GM12878 (cell line): ENCODE data around the gene TTC4. TPM values are rescaled to one million over a fixed set of nuclear protein-coding genes. Genes with fewer than 3 reads are reported as not detected.

Source experiments
- ATAC-seq: fragments of 200-7000 bp; cut with Tn5 transposase; 3 replicates; pipeline ENCODE4 v1.9.1; 2020; ENCODE audit warnings: mild to moderate bottlenecking, moderate library complexity
- BruUV-seq: library from RNA; stranded (reverse); fragments of 400-500 nt; replicated peaks from 2 replicates; lab custom pipeline; 2021; lab: Mats Ljungman, UMichigan
- CTCF ChIA-PET: fragments of 300-600 bp; sonication (Branson Sonifier 250); formaldehyde crosslinking; extraction: SDS; loops from one replicate; lab custom pipeline; 2021; ENCODE audit warnings: inconsistent platforms; lab: Yijun Ruan, JAX
- POLR2A ChIA-PET: fragments of 350-600 bp; formaldehyde crosslinking; extraction: SDS; loops from one replicate; lab custom pipeline; 2021; ENCODE audit warnings: inconsistent platforms; lab: Charles Lee
- RAD21 ChIA-PET: fragments of 300-600 bp; sonication (Branson Sonifier 250); formaldehyde crosslinking; loops from one replicate; lab custom pipeline; 2023; ENCODE audit warnings: antibody characterized with exemption; ENCODE audit not compliant: unreplicated experiment; lab: Charles Lee
- SMC1A ChIA-PET: fragments of 300-600 bp; sonication (Branson Sonifier 250); formaldehyde crosslinking; loops from one replicate; lab custom pipeline; 2023; ENCODE audit not compliant: unreplicated experiment, uncharacterized antibody; lab: Charles Lee
- DNase-seq: peaks from one replicate; pipeline ENCODE4 v3.0.0-alpha.2; 2011; ENCODE audit warnings: low read depth, low spot score
- FAIRE-seq: peaks from 3 replicates; lab custom pipeline; 2011; peaks lifted over from hg19 to GRCh38; lab: Jason Lieb, UNC
- H2AFZ ChIP-seq: 2 replicates; pipeline ENCODE4 v1.6.0; 2011; ENCODE audit warnings: low read depth, low read length, control low read depth; ENCODE audit not compliant: control insufficient read depth
- H3K27ac ChIP-seq: 2 replicates; pipeline ENCODE4 v1.5.1; 2011; ENCODE audit warnings: control low read depth; ENCODE audit not compliant: control insufficient read depth, insufficient read depth
- H3K27me3 ChIP-seq, 2 experiments: replicated peaks in 1 of 2; 2 replicates each; pipeline versions ENCODE4 v1.6.0 to v1.6.1; 2011; ENCODE audit warnings: low read length in 1 of 2; ENCODE audit not compliant: control insufficient read depth in 2 of 2, insufficient read depth in 2 of 2
- H3K36me3 ChIP-seq, 2 experiments: 2 replicates each; pipeline ENCODE4 v1.5.1; 2011; ENCODE audit warnings: low read length in 1 of 2; ENCODE audit not compliant: control insufficient read depth in 2 of 2, insufficient read depth in 2 of 2
- H3K4me1 ChIP-seq: 2 replicates; pipeline ENCODE4 v1.6.1; 2011; ENCODE audit warnings: mild to moderate bottlenecking, low read length, moderate library complexity, mixed read lengths; ENCODE audit not compliant: control insufficient read depth, insufficient read depth
- H3K4me2 ChIP-seq: 2 replicates; pipeline ENCODE4 v1.6.0; 2011; ENCODE audit warnings: control low read depth; ENCODE audit not compliant: control insufficient read depth, insufficient read depth
- H3K4me3 ChIP-seq: fragments of 200-600 bp; sonication (generic); 2 replicates; pipeline ENCODE4 v1.5.1; 2016
- H3K79me2 ChIP-seq: 2 replicates; pipeline ENCODE4 v1.6.0; 2011; ENCODE audit warnings: low read length; ENCODE audit not compliant: control insufficient read depth, insufficient read depth
- H3K9ac ChIP-seq: 2 replicates; pipeline ENCODE4 v1.8.0; 2011; ENCODE audit warnings: low read length, control low read depth, mixed read lengths; ENCODE audit not compliant: control insufficient read depth, insufficient read depth
- H3K9me3 ChIP-seq: replicated peaks from 3 replicates; pipeline ENCODE4 v1.5.1; 2011; ENCODE audit warnings: mild to moderate bottlenecking, low read length; ENCODE audit not compliant: control insufficient read depth, insufficient read depth
- H4K20me1 ChIP-seq: 2 replicates; pipeline ENCODE4 v1.6.0; 2011; ENCODE audit not compliant: control insufficient read depth, insufficient read depth
- CREB1 ChIP-seq: IDR thresholded peaks from 2 replicates; pipeline ENCODE4 v1.6.1; 2012; ENCODE audit warnings: low read depth, mild to moderate bottlenecking, inconsistent platforms
- JUNB ChIP-seq: IDR thresholded peaks from 2 replicates; pipeline ENCODE4 v1.6.1; 2016; ENCODE audit warnings: antibody characterized with exemption, mild to moderate bottlenecking
- MXI1 ChIP-seq: fragments of 150-350 bp; IDR thresholded peaks from 2 replicates; pipeline ENCODE4 v1.6.1; 2011; ENCODE audit warnings: low read depth, mild to moderate bottlenecking, inconsistent platforms, low read length, improper control_type of control experiment
- NFYA ChIP-seq: IDR thresholded peaks from 2 replicates; pipeline ENCODE4 v1.6.1; 2011; ENCODE audit warnings: low read depth, mild to moderate bottlenecking, low read length, improper control_type of control experiment, borderline replicate concordance
- SREBF2 ChIP-seq: IDR thresholded peaks from 2 replicates; pipeline ENCODE4 v1.6.1; 2012; ENCODE audit warnings: mild to moderate bottlenecking, low read length
- ZBTB40 ChIP-seq: fragments of 450-650 bp; IDR thresholded peaks from 2 replicates; pipeline ENCODE4 v1.6.1; 2016; ENCODE audit warnings: mild to moderate bottlenecking, moderate library complexity, borderline replicate concordance
- WGBS: methylation state at CpG from one replicate; pipeline ENCODE4 v1.1.6; 2016; ENCODE audit warnings: low lambda C conversion rate; ENCODE audit not compliant: insufficient replicate concordance, insufficient coverage; ENCODE audit errors: missing lambda C conversion rate; 5-methylcytosine and 5-hydroxymethylcytosine counted together
- in situ Hi-C: fragments of 300-500 bp; cut with MboI; formaldehyde crosslinking; loops from 9 replicates; pipeline ENCODE4 v1.14.3; 2018; ENCODE audit warnings: mixed read lengths
- intact Hi-C: fragments of 100-400 bp; cut with micrococcal nuclease; formaldehyde crosslinking; loops from one replicate; pipeline ENCODE4 v1.14.2; 2022; ENCODE audit not compliant: unreplicated experiment
- polyA plus RNA-seq, 11 experiments: library from polyadenylated mRNA; depleted of rRNA in 4 of 11; unstranded in 6 of 11; stranded (reverse) in 5 of 11; fragments of >200 nt; fragmentation: Nextera tagmentation in 4 of 11; fragmentation: Illumina TruSeq in 1 of 11; extraction: Ambion mirVana in 4 of 11; extraction: Trizol in 1 of 11; gene quantifications; 1 replicate in 1 of 11; 2 replicates in 10 of 11; pipeline versions ENCODE4 v1.2.1 to v1.2.3, GENCODE V29; 2011 to 2016; ENCODE audit warnings: inconsistent platforms in 2 of 11, missing spikeins in 2 of 11, low read depth in 1 of 11
- total RNA-seq, 4 experiments: library from RNA; depleted of rRNA in 3 of 4; stranded (reverse); fragments of >200 nt in 3 of 4; fragmentation: Illumina TruSeq in 1 of 4; extraction: Trizol in 1 of 4; gene quantifications; 2 replicates each; pipeline versions ENCODE4 v1.2.1 to v1.2.3, GENCODE V29; 2013 to 2021

TTC4 gene
- total and polyA plus RNA-seq, 10 of the 15 experiments (the other 5 are each of a cell fraction or from before 2014, with no cell fraction given): 23.4 to 50.5 (median 36.0) TPM

GRCh38 chr1:54668567-54668966 lies 47.1 kb upstream of the TTC4 start:
- FAIRE-seq (no peak), ATAC-seq (no peak), DNase-seq (no peak)
- TF ChIP-seq CREB1: no peak
- no peak for TF ChIP-seq JUNB
- TF ChIP-seq SREBF2: no peak
- no peak for TF ChIP-seq ZBTB40
- no peak for TF ChIP-seq MXI1
- TF ChIP-seq NFYA: no peak
- Histone ChIP-seq H3K27ac (no peak overlapping the region), H3K4me3 (no peak overlapping the region), H4K20me1 (no peaks in the 10 kb centered on the region), H3K4me2 (no peak overlapping the region), H3K4me1 (no peaks in the 10 kb centered on the region), H3K79me2 (no peaks in the 10 kb centered on the region), H3K27me3 (no peaks in the 10 kb centered on the region), H3K9me3 (peaks cover 1% of the 10 kb centered on the region; the same call in 1 of the 3 replicates), H3K9ac (no peak overlapping the region), H3K36me3 (no peaks in the 10 kb centered on the region), H2AFZ (no peak overlapping the region)
- ChIA-PET POLR2A (no interaction called here), CTCF (no interaction called here), RAD21 (interaction anchor here (1.5 kb wide), 1 partner anchor 133 kb away, joined by 3 read pairs; the partner anchor contains the start of gene TTC22), SMC1A (no interaction called here)
- in situ Hi-C loops: loop anchor here (5.0 kb wide), 1 partner anchor 144 kb away; no protein-coding TSS in a partner anchor
- BruUV-seq: no TSS peak
- intact Hi-C loops: no loop called here
- 42% methylated on average over 2 of the region's 2 CpGs for WGBS
